NCI-H2029 treated with DMSO at 0.1 percent for 48 hours (cell line): ENCODE measurements around the gene COMMD3.
"Not testable (repeated sequence)": the region's sequence is repeated elsewhere in the genome, so short reads cannot be mapped to it uniquely, and the experiment has no call there.

ENCODE experiments used
- DNase-seq: peaks from one replicate; lab custom pipeline; 2025; lab: John Stamatoyannopoulos, UW

The COMMD3 gene

DNA sequence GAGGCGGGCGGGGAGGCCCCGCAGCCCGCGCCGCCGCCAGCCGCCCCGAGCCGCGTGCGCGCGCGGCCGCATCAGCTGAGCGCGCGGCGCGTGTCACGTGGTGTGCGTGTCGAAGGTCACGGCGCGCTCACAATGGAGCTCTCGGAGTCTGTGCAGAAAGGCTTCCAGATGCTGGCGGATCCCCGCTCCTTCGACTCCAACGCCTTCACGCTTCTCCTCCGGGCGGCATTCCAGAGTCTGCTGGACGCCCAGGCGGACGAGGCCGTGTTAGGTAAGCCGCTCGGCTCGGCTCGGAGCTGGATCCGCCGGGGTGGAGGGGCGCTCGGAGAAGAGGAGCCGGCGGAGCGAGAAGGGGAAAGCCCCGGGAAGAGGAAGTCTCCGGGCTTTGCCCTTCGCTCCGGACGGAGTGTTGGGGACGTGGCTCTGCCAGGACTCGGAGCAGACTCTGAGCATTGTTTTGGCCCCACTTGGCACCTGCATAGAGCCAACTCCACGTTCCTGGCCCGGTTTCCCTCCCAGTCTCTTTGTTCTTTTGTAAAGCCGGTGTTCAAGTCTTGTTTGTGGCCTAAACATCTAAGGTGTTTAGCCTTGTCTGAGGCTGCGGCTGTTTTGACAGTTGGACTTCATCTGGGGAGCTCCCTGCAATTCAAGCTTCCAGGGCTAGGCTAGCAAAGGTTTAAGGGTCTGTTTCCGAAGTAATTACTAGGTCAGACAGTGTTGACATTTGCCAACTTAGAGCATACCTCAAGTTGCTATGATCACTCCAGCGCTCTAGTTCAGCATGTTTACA lies at the start of gene COMMD3:
COMMD3 (plus strand) TSS at position 103 of the 790 bp plus-strand sequence; CDS start at position 133, 30 bp downstream.
- DNase-seq = no peak

GRCh38 chr10:22268503-22268902 lies 47.7 kb upstream of the COMMD3 start:
- no peak for DNase-seq

DNA sequence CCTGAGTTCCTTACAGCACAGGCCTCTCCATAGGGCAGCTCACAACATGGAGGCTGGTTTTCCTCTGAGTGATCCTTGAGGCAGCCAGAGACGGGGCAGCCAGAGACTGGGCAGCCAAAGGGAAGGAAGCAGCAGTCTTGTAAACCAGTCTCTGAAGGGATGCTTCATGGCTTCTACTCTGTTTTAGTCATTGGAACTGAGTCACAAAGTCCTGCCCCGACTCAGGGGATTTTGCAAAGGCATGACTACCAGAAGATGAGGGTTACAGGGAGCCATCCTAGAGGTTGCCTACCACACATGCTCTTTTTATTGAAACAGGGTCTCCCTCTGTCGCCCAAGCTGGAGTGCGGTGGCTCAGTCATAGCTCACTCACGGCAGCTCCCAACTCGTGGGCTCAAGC lies 44.4 kb upstream of the COMMD3 start:
- no peak for DNase-seq

GRCh38 chr10:22278441-22278782 lies 37.8 kb upstream of the COMMD3 start:
- DNase-seq = no peak

GRCh38 chr10:22280078-22280477 lies 36.1 kb upstream of the COMMD3 start:
- DNase-seq = no peak

DNA sequence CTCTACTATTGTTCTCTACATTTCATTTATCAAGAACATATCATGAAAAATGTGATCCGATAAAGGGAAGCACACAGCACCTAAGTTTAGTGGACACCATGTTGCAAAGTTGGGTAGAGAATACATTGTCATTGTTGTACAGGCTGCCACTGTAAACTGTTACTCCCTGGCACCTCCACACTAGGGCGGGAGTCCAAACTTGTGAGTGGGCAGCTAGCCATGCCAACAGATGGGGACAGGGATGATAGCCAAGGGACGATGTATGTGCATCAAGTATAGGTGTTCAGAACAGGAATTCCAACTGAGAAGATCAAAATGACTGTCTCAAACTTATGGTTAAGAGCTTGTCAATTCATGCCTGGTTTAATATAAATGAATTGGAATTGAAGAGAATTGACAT lies 31.1 kb upstream of the COMMD3 start:
- DNase-seq = no peak

DNA sequence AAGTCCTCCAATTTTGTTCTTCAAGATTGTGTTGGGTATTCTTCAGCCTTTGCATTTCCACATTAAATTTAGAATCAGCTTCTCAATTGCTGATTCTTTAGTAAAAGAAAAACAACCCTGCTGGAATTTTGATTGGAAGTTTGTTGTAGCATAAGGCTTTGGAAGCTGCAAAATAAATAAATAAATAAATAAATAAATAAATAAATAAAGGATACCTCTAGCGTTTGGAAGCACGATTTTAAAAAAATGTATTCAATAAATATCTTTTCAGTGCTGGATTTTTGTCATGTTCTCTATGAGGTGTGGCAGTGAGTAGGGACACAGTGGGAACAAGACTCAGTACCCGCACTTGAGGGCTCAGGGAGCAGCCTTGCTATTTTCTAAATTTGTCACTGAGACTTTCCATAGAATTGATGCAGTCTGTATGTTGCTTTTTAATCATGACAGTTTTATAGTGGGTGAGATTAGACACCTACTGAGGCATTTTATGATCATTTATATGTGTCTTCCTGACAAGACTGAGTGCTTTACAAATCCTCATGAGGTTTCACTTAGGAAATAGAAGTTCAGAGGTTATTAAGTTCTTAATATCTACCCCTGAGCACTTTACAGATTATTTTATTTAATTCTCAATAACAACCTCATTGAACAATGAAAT lies 22.3 kb upstream of the COMMD3 start:
- DNase-seq = no peak

- DNase-seq = peak; percentile 25
Observed at GRCh38 chr10:22294694-22295093, 21.5 kb upstream of the COMMD3 start.

- no peak for DNase-seq
Observed at GRCh38 chr10:22301193-22301592, 15.0 kb upstream of the COMMD3 start.

DNA sequence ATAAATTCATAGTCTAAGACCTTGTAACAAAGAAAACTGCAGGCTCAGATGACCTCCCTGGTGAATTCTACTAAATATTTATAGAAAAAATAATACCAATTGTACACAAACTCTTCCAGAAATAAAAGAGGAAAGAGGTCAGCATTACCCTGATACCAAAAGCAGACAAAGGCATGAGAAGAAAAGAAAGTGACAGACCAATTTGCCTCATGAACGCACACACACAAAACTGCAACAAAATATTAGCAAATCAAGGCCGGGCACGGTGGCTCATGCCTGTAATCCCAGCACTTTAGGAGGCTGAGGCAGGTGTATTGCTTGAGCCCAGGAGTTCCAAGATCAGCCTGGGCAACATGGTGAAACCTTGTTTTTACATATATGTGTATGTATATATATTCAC lies 12.7 kb upstream of the COMMD3 start:
- no peak for DNase-seq

GRCh38 chr10:22305721-22306120 lies 10.5 kb upstream of the COMMD3 start:
- DNase-seq = no peak

DNA sequence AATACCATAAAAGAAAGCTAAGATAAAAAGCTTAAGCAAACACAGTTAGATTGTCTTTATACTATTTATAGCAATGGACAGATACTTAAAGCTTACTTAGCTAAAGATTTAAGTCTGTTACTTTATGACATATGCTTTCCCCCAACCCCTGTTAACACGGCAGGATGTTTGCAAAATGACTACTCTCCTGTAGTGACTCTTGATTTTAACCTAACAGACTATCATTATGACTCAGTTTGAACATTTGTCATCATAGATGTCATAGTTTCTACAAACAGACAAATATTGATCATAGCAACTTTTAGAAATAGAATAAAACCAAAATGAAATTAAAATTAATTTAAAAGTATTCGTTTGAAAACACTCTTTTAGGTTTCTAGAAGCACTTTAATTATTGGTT lies 7.8 kb upstream of the COMMD3 start:
- no peak for DNase-seq

DNA sequence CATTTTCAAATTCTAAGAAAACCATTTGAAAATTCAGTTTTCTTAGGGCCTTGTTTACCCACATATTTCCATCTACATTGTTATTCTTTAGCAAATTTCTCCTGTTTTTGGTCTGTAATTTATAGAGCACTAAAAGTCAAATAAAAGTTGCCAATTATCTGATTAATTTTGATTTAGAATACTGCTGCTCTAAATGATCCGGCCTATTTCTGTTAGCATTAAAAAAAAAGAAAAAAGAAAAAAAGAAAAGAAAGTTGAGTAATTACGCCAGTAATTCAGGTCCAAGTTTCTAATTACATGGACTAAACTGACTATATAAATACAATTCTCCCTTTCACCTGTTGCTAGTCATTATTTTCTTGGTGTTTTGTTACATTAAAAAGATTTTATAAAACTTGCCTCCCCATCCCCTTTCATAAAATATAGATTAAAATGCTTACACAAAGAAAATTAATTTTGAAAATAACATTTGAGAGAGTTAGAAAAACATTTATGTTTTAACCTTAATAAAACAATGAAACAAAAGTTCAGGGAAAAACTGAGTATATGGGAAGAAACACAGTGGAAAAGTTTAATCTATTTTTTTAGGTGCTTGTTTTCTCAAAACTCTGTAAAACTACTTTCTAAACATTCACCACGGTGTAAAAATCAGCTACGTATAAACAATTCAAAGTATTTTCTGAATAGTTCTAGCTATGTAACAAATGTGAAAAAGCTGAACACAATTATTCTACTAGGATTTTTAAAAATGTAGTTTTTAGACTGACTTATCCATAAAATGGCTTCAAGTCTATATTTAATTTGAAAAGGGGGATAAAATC lies 6.8 kb upstream of the COMMD3 start:
- DNase-seq = no peak

DNA sequence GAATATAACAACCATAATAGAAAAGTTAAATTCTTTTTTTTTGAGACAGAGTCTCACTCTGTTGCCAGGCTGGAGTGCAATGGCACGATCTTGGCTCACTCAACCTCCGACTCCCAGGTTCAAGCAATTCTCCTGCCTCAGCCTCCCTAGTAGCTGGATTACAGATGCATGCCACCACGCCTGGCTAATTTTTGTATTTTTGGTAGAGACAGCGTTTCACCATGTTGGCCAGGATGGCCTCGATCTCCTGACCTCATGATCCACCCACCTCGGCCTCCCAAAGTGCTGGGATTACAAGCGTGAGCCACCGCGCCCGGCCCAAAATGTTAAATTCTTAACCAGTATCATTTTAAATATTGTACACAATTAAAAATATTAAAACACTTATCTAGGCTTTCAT lies 6.2 kb upstream of the COMMD3 start:
- not testable (repeated sequence) for DNase-seq

DNA sequence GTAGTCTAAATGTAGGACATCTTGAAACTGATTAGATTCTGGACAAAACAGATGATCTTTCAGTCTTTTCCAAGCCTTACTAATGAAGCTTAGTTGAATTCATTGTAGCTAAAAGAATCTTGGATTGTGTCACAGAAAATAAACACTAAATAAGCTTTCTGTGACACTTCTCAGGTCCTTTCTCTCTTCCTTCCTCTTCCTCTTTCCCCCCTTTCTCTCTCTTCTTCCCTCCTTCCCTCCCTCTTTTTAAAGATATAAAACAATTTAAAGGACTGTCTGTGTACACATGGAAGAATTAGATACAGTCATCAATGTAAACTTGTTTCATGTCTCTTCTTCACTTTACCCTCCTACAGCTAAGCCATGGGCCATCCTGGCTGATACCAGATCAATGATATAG lies 5.3 kb upstream of the COMMD3 start:
- no peak for DNase-seq

DNA sequence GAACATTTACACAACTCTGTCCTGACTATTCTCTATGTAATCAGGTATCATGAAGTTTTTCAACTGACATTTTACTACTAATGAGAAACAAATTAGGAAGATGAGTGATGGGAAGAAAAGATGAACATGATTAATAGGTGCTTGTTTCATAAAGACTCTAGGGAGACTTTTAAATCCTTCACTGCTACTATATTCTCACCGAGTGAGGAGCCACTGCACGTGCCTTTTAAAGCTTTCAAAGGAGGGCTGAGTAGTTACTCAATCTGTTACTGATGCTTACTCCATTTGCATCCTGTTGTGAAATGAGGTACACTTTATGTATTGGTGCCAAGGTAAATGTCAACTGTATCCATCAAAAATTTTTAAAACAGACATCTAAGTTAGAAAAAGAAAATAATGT lies 1.3 kb upstream of the COMMD3 start:
- DNase-seq = no peak

- no peak for DNase-seq
Observed at GRCh38 chr10:22315455-22316285, 518 bp upstream of the COMMD3 start.

- DNase-seq = no peak
Observed at GRCh38 chr10:22317076-22317370, 835 bp downstream of the COMMD3 start.

DNA sequence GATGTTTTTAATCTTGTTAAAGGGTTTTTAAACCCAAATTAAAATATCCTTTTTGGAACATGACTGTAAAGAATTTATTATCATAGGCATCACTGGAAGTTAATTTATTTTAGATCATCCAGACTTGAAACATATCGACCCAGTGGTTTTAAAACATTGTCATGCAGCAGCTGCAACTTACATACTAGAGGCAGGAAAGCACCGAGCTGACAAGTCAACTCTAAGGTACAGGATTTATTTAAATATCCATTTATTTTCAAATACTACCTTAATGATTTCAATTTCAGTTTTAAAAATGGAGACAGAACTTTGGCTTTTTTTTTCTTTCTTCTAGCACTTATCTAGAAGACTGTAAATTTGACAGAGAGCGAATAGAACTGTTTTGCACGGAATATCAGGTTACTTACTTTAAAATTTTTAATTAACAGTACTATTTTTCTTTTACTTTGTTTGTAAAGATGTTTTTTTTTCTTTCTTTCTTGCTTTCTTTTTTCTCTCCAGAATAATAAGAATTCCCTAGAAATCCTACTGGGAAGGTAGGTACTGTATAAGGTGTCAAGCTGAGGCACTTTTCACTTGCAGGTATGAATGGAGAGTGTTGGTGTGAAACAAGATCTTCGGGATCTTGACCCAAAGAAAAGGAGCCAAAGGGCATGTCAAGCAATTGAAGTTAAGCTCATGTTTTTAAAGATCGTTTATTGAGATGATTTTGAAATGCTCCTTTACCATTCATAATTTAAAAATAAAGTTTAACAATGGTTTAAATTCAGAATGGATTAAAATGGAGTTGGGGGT lies 1.8 kb downstream of the COMMD3 start:
- no peak for DNase-seq

- no peak for DNase-seq
Observed at GRCh38 chr10:22318772-22319171, 2.6 kb downstream of the COMMD3 start.

DNA sequence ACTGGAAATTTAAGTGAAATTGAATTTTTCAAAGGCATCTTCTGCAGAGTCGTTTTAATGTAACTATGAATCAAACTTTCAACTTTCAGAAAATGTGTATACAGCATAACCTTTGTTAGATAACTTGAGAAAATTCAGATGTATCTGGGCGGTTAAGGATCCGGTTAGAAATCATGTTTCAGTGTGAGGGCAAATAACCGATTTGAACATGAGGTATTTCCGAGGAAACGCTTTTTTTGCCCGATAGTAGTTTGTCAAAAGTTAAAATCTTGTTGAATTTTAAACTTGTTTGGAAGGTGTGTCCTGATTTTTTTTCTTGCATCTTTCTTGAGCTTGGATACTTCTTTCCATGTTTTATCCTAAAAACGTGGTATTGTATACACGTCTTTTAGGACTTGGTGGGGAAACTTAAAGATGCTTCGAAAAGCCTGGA lies 3.4 kb downstream of the COMMD3 start:
- DNase-seq = no peak
